Measurements from ENCODE around the gene SMIM10L2A. TPM values are rescaled to one million over a fixed set of nuclear protein-coding genes. Genes with fewer than 3 reads are reported as not detected.

SMIM10L2A gene
- polyA plus RNA-seq, 1 experiment = 0.04 TPM

GRCh38 chrX:135431886-135432285 is 10.1 kb downstream of the SMIM10L2A start:
- H3K27me3 ChIP-seq (ENCODE audit: control insufficient read depth, insufficient read depth, low read length) = no peaks in the 10 kb centered on the region
- POLR2A ChIA-PET = no interaction called here
- TF ChIP-seq CTCF (IDR thresholded peaks at IDR 0.05; ENCODE audit: low read depth, low read length) = no peak
- H3K27ac ChIP-seq (ENCODE audit: low read depth, low read length) = no peak overlapping the region
- no peak overlapping the region for H3K4me3 ChIP-seq (ENCODE audit: low read depth, low read length)
- CTCF ChIA-PET = no interaction called here
- DNase-seq (ENCODE audit: low read depth, low spot score) = no peak
- peaks cover 9% of the 10 kb centered on the region; the same call in 1 of the 2 replicates for H3K9me3 ChIP-seq (ENCODE audit: control insufficient read depth, insufficient read depth, low read length)

GRCh38 chrX:135432453-135432852 is 10.7 kb downstream of the SMIM10L2A start:
- no peak for DNase-seq (ENCODE audit: low read depth, low spot score)
- peaks cover 9% of the 10 kb centered on the region; the same call in 1 of the 2 replicates for H3K9me3 ChIP-seq (ENCODE audit: control insufficient read depth, insufficient read depth, low read length)
- no peak overlapping the region for H3K27ac ChIP-seq (ENCODE audit: low read depth, low read length)
- ChIA-PET POLR2A (no interaction called here), CTCF (no interaction called here)
- no peak for TF ChIP-seq CTCF (IDR thresholded peaks at IDR 0.05; ENCODE audit: low read depth, low read length)
- no peaks in the 10 kb centered on the region for H3K27me3 ChIP-seq (ENCODE audit: control insufficient read depth, insufficient read depth, low read length)
- H3K4me3 ChIP-seq (ENCODE audit: low read depth, low read length) = no peak overlapping the region

- ChIA-PET CTCF (no interaction called here), POLR2A (no interaction called here)
Observed at GRCh38 chrX:135432881-135433521, 11.3 kb downstream of the SMIM10L2A start.

GRCh38 chrX:135433531-135434257 is 11.9 kb downstream of the SMIM10L2A start:
- no peak overlapping the region for H3K27ac ChIP-seq (ENCODE audit: low read depth, low read length)
- TF ChIP-seq CTCF (IDR thresholded peaks at IDR 0.05; ENCODE audit: low read depth, low read length) = no peak
- H3K9me3 ChIP-seq (ENCODE audit: control insufficient read depth, insufficient read depth, low read length) = peaks cover 9% of the 10 kb centered on the region; the same call in 1 of the 2 replicates
- no peaks in the 10 kb centered on the region for H3K27me3 ChIP-seq (ENCODE audit: control insufficient read depth, insufficient read depth, low read length)
- no peak for DNase-seq (ENCODE audit: low read depth, low spot score)
- no peak overlapping the region for H3K4me3 ChIP-seq (ENCODE audit: low read depth, low read length)
- ChIA-PET CTCF (no interaction called here), POLR2A (no interaction called here)

More at GRCh38 chrX:135432881-135433521, 11.3 kb downstream of the SMIM10L2A start:
- Histone ChIP-seq H3K4me3 (ENCODE audit: low read depth, low read length) (no peak overlapping the region), H3K27me3 (ENCODE audit: control insufficient read depth, insufficient read depth, low read length) (no peaks in the 10 kb centered on the region), H3K27ac (ENCODE audit: low read depth, low read length) (no peak overlapping the region), H3K9me3 (ENCODE audit: control insufficient read depth, insufficient read depth, low read length) (peaks cover 9% of the 10 kb centered on the region; the same call in 1 of the 2 replicates)
- DNase-seq (ENCODE audit: low read depth, low spot score) = no peak
- no peak for TF ChIP-seq CTCF (IDR thresholded peaks at IDR 0.05; ENCODE audit: low read depth, low read length)

Measured in AG04450 (cell line).